Loucy (cell line): ENCODE results near the gene C14orf119.

Experiments
- H2AFZ ChIP-seq: fragments of 200-600 bp; sonication (generic); 2 replicates; pipeline ENCODE4 v1.6.0; 2016; ENCODE audit warnings: antibody characterized with exemption, mild to moderate bottlenecking, low read length, moderate library complexity
- H3F3A ChIP-seq: fragments of 200-600 bp; 2 replicates; pipeline ENCODE4 v1.6.0; 2016; ENCODE audit warnings: antibody characterized with exemption, low read depth, mild to moderate bottlenecking
- H3K27me3 ChIP-seq: fragments of 200-600 bp; sonication (generic); 2 replicates; pipeline ENCODE4 v1.6.1; 2014; ENCODE audit warnings: low read length, mild to moderate bottlenecking; ENCODE audit not compliant: insufficient read depth, poor library complexity, severe bottlenecking
- H3K36me3 ChIP-seq: fragments of 200-600 bp; sonication (generic); 2 replicates; pipeline ENCODE4 v1.6.1; 2016; ENCODE audit warnings: low read length; ENCODE audit not compliant: insufficient read depth
- H3K4me1 ChIP-seq: fragments of 200-600 bp; sonication (generic); 2 replicates; pipeline ENCODE4 v1.5.1; 2014; ENCODE audit warnings: low read length, mild to moderate bottlenecking; ENCODE audit not compliant: insufficient read depth, poor library complexity, severe bottlenecking
- H3K4me2 ChIP-seq: fragments of 200-600 bp; sonication (generic); 2 replicates; pipeline ENCODE4 v1.6.0; 2014; ENCODE audit warnings: antibody characterized with exemption, low read length, low read depth, mild to moderate bottlenecking; ENCODE audit not compliant: poor library complexity, severe bottlenecking
- H3K4me3 ChIP-seq: fragments of 200-600 bp; sonication (generic); 2 replicates; pipeline ENCODE4 v1.5.1; 2014; ENCODE audit warnings: low read length, mild to moderate bottlenecking, mixed read lengths; ENCODE audit not compliant: poor library complexity, severe bottlenecking
- H3K79me2 ChIP-seq: fragments of 200-600 bp; sonication (generic); 2 replicates; pipeline ENCODE4 v1.6.1; 2014; ENCODE audit warnings: low read length; ENCODE audit not compliant: insufficient read depth
- H3K9ac ChIP-seq: fragments of 200-600 bp; sonication (generic); 2 replicates; pipeline ENCODE4 v1.6.0; 2014; ENCODE audit warnings: mild to moderate bottlenecking, low read depth, low read length, moderate library complexity; ENCODE audit not compliant: poor library complexity, severe bottlenecking
- H3K9me2 ChIP-seq: fragments of 200-600 bp; sonication (generic); replicated peaks from 2 replicates; pipeline ENCODE4 v1.6.1; 2016; ENCODE audit warnings: low read depth, low read length, mixed read lengths
- H3K9me3 ChIP-seq: fragments of 200-600 bp; sonication (generic); 2 replicates; pipeline ENCODE4 v1.6.1; 2014; ENCODE audit warnings: mild to moderate bottlenecking, antibody characterized with exemption, low read length, low read depth; ENCODE audit not compliant: insufficient read depth
- H4K20me1 ChIP-seq: fragments of 200-600 bp; sonication (generic); 2 replicates; pipeline ENCODE4 v1.6.0; 2014; ENCODE audit warnings: antibody characterized with exemption, low read length, mild to moderate bottlenecking; ENCODE audit not compliant: insufficient read depth, poor library complexity, severe bottlenecking
- EZH2phosphoT487 ChIP-seq: fragments of 200-600 bp; IDR thresholded peaks from 2 replicates; pipeline ENCODE4 v1.6.1; 2018; ENCODE audit warnings: antibody characterized with exemption, mild to moderate bottlenecking, moderate library complexity, borderline replicate concordance
- TF ChIP-seq, protein P1 (sequence below): fragments of 200-600 bp; sonication (generic); conservative IDR thresholded peaks from 2 replicates; pipeline ENCODE4 v1.5.1; 2014; ENCODE audit warnings: mild to moderate bottlenecking, antibody characterized with exemption, low read length

Gene C14orf119

DNA sequence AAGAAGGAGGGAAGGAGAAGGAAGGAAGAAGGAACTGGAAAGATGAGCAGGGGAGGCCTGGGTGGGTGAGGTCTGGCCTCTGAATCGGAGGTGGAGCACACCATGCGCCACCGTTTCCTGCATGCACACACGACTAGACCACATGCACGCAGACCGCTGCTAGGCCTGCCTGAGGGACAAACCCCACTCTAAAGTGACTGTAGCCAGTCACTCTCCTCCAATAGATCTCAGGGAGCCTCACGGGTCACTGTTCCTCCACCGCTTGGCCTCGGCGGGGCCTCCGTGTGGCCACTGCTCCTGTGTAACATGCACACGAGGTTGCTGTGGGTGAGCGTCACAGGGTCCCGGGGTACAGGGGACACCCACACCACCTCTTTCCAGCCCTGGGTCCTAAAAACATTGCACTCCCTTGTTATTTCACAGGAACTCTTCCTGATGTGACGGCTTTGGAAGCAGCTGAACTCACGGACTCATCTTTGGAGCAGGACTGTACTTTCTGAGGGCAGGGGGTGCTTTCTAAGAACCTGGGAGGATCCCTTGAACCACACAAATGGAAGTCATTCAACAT is 41.3 kb downstream of the C14orf119 start:
- Histone ChIP-seq H2AFZ (no peak overlapping the region), H3K9me3 (no peaks in the 10 kb centered on the region), H3K27me3 (no peaks in the 10 kb centered on the region), H4K20me1 (no peaks in the 10 kb centered on the region), H3K4me1 (no peaks in the 10 kb centered on the region), H3K9me2 (no peaks in the 10 kb centered on the region), H3K36me3 (no peaks in the 10 kb centered on the region), H3K79me2 (no peaks in the 10 kb centered on the region), H3F3A (no peaks in the 10 kb centered on the region), H3K4me3 (no peak overlapping the region), H3K9ac (no peak overlapping the region), H3K4me2 (no peak overlapping the region)
- TF ChIP-seq, protein P1, sequence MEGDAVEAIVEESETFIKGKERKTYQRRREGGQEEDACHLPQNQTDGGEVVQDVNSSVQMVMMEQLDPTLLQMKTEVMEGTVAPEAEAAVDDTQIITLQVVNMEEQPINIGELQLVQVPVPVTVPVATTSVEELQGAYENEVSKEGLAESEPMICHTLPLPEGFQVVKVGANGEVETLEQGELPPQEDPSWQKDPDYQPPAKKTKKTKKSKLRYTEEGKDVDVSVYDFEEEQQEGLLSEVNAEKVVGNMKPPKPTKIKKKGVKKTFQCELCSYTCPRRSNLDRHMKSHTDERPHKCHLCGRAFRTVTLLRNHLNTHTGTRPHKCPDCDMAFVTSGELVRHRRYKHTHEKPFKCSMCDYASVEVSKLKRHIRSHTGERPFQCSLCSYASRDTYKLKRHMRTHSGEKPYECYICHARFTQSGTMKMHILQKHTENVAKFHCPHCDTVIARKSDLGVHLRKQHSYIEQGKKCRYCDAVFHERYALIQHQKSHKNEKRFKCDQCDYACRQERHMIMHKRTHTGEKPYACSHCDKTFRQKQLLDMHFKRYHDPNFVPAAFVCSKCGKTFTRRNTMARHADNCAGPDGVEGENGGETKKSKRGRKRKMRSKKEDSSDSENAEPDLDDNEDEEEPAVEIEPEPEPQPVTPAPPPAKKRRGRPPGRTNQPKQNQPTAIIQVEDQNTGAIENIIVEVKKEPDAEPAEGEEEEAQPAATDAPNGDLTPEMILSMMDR, result no peak
- no peak for TF ChIP-seq EZH2phosphoT487

DNA sequence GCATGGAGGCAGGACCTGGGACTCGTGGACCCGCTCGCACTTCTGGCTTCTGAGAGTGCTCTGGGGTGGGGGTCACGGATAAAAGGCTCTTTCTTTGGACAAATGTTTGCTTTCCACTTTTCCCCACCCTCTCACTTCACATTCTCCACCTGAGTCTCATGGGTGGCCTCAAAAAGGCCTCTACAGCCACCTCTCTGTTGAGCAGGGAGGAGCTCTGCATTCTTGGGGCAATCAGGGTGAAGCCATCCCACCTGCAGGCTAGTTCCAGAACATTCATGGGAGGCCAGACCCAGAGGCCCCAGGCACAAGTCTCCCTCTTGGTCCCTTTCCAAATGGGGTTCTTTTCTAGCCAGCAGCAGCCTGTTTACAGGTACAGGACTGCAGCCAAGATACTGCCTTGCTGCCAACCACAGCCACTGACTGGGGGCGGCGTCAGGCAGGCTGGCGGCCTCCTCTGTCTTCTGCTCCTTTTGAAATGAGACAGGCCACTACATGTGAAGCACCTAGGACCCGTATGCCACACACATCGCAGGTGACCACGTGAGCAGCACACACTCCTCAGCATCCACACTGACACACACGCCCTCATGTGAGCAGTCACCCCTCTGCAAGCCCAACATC is 42.0 kb downstream of the C14orf119 start:
- Histone ChIP-seq H4K20me1 (no peaks in the 10 kb centered on the region), H3K79me2 (no peaks in the 10 kb centered on the region), H3F3A (no peaks in the 10 kb centered on the region), H3K27me3 (no peaks in the 10 kb centered on the region), H3K36me3 (no peaks in the 10 kb centered on the region), H3K9me2 (no peaks in the 10 kb centered on the region), H3K4me2 (no peak overlapping the region), H3K4me1 (no peaks in the 10 kb centered on the region), H3K9me3 (no peaks in the 10 kb centered on the region), H3K9ac (no peak overlapping the region), H3K4me3 (no peak overlapping the region), H2AFZ (no peak overlapping the region)
- TF ChIP-seq EZH2phosphoT487, result no peak
- TF ChIP-seq, protein P1, result no peak

DNA sequence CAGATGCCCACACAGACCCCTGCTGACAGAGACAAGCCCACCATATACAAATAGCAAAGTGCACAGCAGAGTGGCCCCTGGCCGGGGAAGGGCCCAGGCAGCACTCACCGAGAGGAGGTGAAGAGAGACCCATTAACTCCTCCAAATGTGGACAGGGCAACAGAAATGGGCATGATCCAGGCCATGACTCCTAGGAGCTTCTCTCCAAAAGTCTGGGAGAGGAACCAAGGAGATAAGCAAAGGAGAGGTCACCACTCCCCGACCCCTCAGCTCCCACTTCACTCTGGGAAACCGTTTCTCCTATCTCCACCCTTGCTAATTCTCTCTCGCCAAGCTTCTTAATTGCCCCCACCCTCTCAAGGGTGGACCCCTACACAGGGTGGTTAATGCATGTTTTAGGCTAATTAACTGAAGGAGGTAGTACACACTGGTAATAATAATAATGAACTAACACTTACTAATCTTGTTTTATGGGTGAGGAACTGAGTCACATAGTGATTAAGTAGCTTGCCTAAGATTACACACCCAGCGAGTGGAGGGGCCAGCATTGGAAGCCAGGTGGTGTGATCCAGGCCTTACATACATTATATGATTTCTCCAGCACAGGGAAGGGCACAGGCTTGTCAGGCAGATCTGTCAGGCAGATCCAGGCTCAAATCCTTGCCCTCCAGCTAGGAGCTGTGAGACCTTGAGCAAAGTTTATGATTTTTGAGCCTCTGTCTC is 42.7 kb downstream of the C14orf119 start:
- Histone ChIP-seq H3K79me2 (no peaks in the 10 kb centered on the region), H3K4me1 (no peaks in the 10 kb centered on the region), H3K9me2 (no peaks in the 10 kb centered on the region), H3K4me2 (no peak overlapping the region), H3K9me3 (no peaks in the 10 kb centered on the region), H3K27me3 (no peaks in the 10 kb centered on the region), H3F3A (no peaks in the 10 kb centered on the region), H3K9ac (no peak overlapping the region), H4K20me1 (no peaks in the 10 kb centered on the region), H3K4me3 (no peak overlapping the region), H2AFZ (no peak overlapping the region), H3K36me3 (no peaks in the 10 kb centered on the region)
- TF ChIP-seq EZH2phosphoT487, result no peak
- TF ChIP-seq, protein P1, result no peak
